Measurements from ENCODE around the gene CDKL2. TPM values are rescaled to one million over a fixed set of nuclear protein-coding genes. Genes with fewer than 3 reads are reported as not detected.

CDKL2 gene
- polyA plus RNA-seq, 1 donor from 2014 or later: 25.7 TPM

DNA sequence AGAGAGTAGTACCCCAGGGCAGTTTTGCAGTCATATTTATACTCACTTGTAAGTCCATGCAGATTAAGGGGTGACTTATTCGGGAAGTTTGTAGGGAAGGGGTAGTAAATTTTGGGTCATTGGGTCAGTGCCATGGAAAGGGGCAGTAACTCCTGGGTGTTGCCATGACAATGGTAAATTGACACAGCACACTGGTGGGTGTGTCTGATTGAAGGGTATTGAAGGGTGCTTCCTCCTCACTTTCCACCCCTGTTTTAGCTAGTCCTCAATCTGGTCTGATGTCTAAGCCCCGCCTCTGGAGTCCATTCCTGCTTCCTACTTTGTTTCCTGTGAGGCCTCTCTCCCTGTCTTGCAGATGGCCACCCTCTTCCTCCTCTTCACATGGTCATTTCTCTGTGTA lies 62.6 kb downstream of the CDKL2 start:
- no peak overlapping the region for H3K27ac ChIP-seq (ENCODE audit: low read length)
- no peak overlapping the region for H3K9ac ChIP-seq (ENCODE audit: low read length)
- H3K4me2 ChIP-seq (ENCODE audit: low read length): no peak overlapping the region
- H3F3A ChIP-seq (ENCODE audit: insufficient read depth, low read length, poor library complexity, severe bottlenecking): no peaks in the 10 kb centered on the region
- H3K27me3 ChIP-seq (ENCODE audit: insufficient read depth, low read depth, low read length): no peaks in the 10 kb centered on the region
- no peaks in the 10 kb centered on the region for H4K20me1 ChIP-seq (ENCODE audit: insufficient read depth)
- H3K36me3 ChIP-seq (ENCODE audit: insufficient read depth, low read length): no peaks in the 10 kb centered on the region
- H3K9me2 ChIP-seq (ENCODE audit: insufficient read depth, low read length): no peaks in the 10 kb centered on the region
- no peak overlapping the region for H2AFZ ChIP-seq (ENCODE audit: low read depth, low read length)
- no peak overlapping the region for H3K4me3 ChIP-seq (ENCODE audit: low read length)
- no peaks in the 10 kb centered on the region for H3K9me3 ChIP-seq (ENCODE audit: low read length)
- no peaks in the 10 kb centered on the region for H3K79me2 ChIP-seq (replicated peaks; ENCODE audit: insufficient read depth, low read length)
- TF ChIP-seq POLR2AphosphoS5 (IDR thresholded peaks at IDR 0.05): no peak
- TF ChIP-seq MXI1 (conservative IDR thresholded peaks at IDR 0.05; ENCODE audit: poor library complexity, severe bottlenecking): no peak
- TF ChIP-seq SMC3 (conservative IDR thresholded peaks at IDR 0.05; ENCODE audit: poor library complexity): no peak
- no peak for TF ChIP-seq EZH2 (IDR thresholded peaks at IDR 0.05; ENCODE audit: borderline replicate concordance, insufficient read depth, low read length, poor library complexity, severe bottlenecking)
- no peak for TF ChIP-seq REST (IDR thresholded peaks at IDR 0.05; ENCODE audit: borderline replicate concordance)
- TF ChIP-seq RAD21 (conservative IDR thresholded peaks at IDR 0.05): no peak
- TF ChIP-seq CTCF (IDR thresholded peaks at IDR 0.05; ENCODE audit: poor library complexity, severe bottlenecking): no peak
- TF ChIP-seq TAF1 (IDR thresholded peaks at IDR 0.05; ENCODE audit: low read depth): no peak
- TF ChIP-seq EP300 (conservative IDR thresholded peaks at IDR 0.05; ENCODE audit: poor library complexity, severe bottlenecking): no peak

- no peaks in the 10 kb centered on the region for H3K36me3 ChIP-seq (ENCODE audit: insufficient read depth, low read length)
- H3K9me3 ChIP-seq (ENCODE audit: low read length): no peaks in the 10 kb centered on the region
- H3F3A ChIP-seq (ENCODE audit: insufficient read depth, low read length, poor library complexity, severe bottlenecking): no peaks in the 10 kb centered on the region
- H3K9me2 ChIP-seq (ENCODE audit: insufficient read depth, low read length): no peaks in the 10 kb centered on the region
- H3K79me2 ChIP-seq (replicated peaks; ENCODE audit: insufficient read depth, low read length): no peaks in the 10 kb centered on the region
- H3K4me3 ChIP-seq (ENCODE audit: low read length): no peak overlapping the region
- H2AFZ ChIP-seq (ENCODE audit: low read depth, low read length): no peak overlapping the region
- no peak overlapping the region for H3K4me2 ChIP-seq (ENCODE audit: low read length)
- H4K20me1 ChIP-seq (ENCODE audit: insufficient read depth): no peaks in the 10 kb centered on the region
- no peak overlapping the region for H3K9ac ChIP-seq (ENCODE audit: low read length)
- no peaks in the 10 kb centered on the region for H3K27me3 ChIP-seq (ENCODE audit: insufficient read depth, low read depth, low read length)
- H3K27ac ChIP-seq (ENCODE audit: low read length): no peak overlapping the region
- TF ChIP-seq MXI1 (conservative IDR thresholded peaks at IDR 0.05; ENCODE audit: poor library complexity, severe bottlenecking) (no peak), EP300 (conservative IDR thresholded peaks at IDR 0.05; ENCODE audit: poor library complexity, severe bottlenecking) (no peak), RAD21 (conservative IDR thresholded peaks at IDR 0.05) (no peak), TAF1 (IDR thresholded peaks at IDR 0.05; ENCODE audit: low read depth) (no peak), SMC3 (conservative IDR thresholded peaks at IDR 0.05; ENCODE audit: poor library complexity) (no peak), POLR2AphosphoS5 (IDR thresholded peaks at IDR 0.05) (no peak), REST (IDR thresholded peaks at IDR 0.05; ENCODE audit: borderline replicate concordance) (no peak), EZH2 (IDR thresholded peaks at IDR 0.05; ENCODE audit: borderline replicate concordance, insufficient read depth, low read length, poor library complexity, severe bottlenecking) (no peak), CTCF (IDR thresholded peaks at IDR 0.05; ENCODE audit: poor library complexity, severe bottlenecking) (no peak)
These were observed 63.4 kb downstream of the CDKL2 start for GRCh38 chr4:75566911-75567310.

Measured in neural cell (in vitro differentiated cells).